Osteocyte (in vitro differentiated cells): ENCODE results near the gene RGS2. TPM values are rescaled to one million over a fixed set of nuclear protein-coding genes. Genes with fewer than 3 reads are reported as not detected.

Experiments used
- DNase-seq: peaks from one replicate; pipeline ENCODE4 v3.0.0; 2021; ENCODE audit warnings: mixed read lengths; ENCODE audit not compliant: unreplicated experiment; ENCODE audit errors: extremely low spot score
- H3K27ac Mint-ChIP-seq: one replicate; pipeline ENCODE4 v1.8.0; 2021; ENCODE audit warnings: mild to moderate bottlenecking, mixed read lengths; ENCODE audit not compliant: unreplicated experiment
- H3K27me3 Mint-ChIP-seq: one replicate; pipeline ENCODE4 v1.8.0; 2021; ENCODE audit warnings: mixed read lengths; ENCODE audit not compliant: unreplicated experiment
- H3K36me3 Mint-ChIP-seq: one replicate; pipeline ENCODE4 v1.8.0; 2021; ENCODE audit warnings: mixed read lengths; ENCODE audit not compliant: unreplicated experiment
- H3K4me1 Mint-ChIP-seq: one replicate; pipeline ENCODE4 v1.8.0; 2021; ENCODE audit warnings: mixed read lengths; ENCODE audit not compliant: unreplicated experiment
- H3K4me3 Mint-ChIP-seq: one replicate; pipeline ENCODE4 v1.8.0; 2021; ENCODE audit warnings: mild to moderate bottlenecking, moderate library complexity, mixed read lengths; ENCODE audit not compliant: unreplicated experiment
- H3K9me3 Mint-ChIP-seq: one replicate; pipeline ENCODE4 v1.8.0; 2021; ENCODE audit warnings: mixed read lengths; ENCODE audit not compliant: unreplicated experiment
- total RNA-seq: library from RNA; stranded (reverse); gene quantifications from 2 replicates; pipeline ENCODE4 v1.2.1, GENCODE V29; 2021
- TF ChIP-seq, protein P1 (sequence below): fragments of 200-600 bp; sonication (generic); IDR thresholded peaks from 2 replicates; pipeline ENCODE4 v1.5.0; 2021; ENCODE audit warnings: antibody characterized with exemption, mild to moderate bottlenecking, moderate library complexity

The RGS2 gene
- total RNA-seq, 1 donor from 2014 or later, result 7.6 TPM

- TF ChIP-seq, protein P1, sequence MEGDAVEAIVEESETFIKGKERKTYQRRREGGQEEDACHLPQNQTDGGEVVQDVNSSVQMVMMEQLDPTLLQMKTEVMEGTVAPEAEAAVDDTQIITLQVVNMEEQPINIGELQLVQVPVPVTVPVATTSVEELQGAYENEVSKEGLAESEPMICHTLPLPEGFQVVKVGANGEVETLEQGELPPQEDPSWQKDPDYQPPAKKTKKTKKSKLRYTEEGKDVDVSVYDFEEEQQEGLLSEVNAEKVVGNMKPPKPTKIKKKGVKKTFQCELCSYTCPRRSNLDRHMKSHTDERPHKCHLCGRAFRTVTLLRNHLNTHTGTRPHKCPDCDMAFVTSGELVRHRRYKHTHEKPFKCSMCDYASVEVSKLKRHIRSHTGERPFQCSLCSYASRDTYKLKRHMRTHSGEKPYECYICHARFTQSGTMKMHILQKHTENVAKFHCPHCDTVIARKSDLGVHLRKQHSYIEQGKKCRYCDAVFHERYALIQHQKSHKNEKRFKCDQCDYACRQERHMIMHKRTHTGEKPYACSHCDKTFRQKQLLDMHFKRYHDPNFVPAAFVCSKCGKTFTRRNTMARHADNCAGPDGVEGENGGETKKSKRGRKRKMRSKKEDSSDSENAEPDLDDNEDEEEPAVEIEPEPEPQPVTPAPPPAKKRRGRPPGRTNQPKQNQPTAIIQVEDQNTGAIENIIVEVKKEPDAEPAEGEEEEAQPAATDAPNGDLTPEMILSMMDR, result no peak
- Mint-ChIP-seq H3K27ac (no peak overlapping the region), H3K27me3 (no peaks in the 10 kb centered on the region), H3K4me1 (no peaks in the 10 kb centered on the region), H3K36me3 (no peaks in the 10 kb centered on the region), H3K4me3 (no peak overlapping the region), H3K9me3 (no peaks in the 10 kb centered on the region)
- DNase-seq, result no peak
Measured at GRCh38 chr1:192797891-192798290, 10.9 kb upstream of the RGS2 start.

- Mint-ChIP-seq H3K4me1 (peaks cover 3% of the 10 kb centered on the region), H3K9me3 (no peaks in the 10 kb centered on the region), H3K36me3 (no peaks in the 10 kb centered on the region), H3K4me3 (no peak overlapping the region), H3K27ac (no peak overlapping the region), H3K27me3 (no peaks in the 10 kb centered on the region)
- DNase-seq, result no peak
- TF ChIP-seq, protein P1, result no peak
Measured at GRCh38 chr1:192801451-192801850, 7.4 kb upstream of the RGS2 start.

DNA sequence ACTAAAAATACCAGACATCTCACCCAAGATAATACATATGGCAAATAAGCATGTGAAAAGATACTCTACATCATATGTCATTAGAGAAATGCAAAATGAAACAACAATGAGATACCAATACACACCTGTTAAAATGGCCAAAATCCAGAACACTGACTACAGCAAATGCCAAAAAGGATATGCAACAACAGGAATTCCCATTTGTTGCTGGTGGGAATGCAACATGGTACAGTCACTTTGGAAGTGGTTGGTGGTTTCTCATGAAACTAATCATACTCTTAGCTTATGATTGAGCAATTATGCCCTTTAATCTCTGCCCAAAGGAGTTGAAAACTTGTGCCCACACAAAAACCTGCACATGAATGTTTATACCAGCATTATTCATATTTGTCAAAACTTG lies 6.4 kb upstream of the RGS2 start:
- no peaks in the 10 kb centered on the region for H3K9me3 Mint-ChIP-seq
- H3K27ac Mint-ChIP-seq, result no peak overlapping the region
- no peaks in the 10 kb centered on the region for H3K27me3 Mint-ChIP-seq
- H3K4me3 Mint-ChIP-seq, result no peak overlapping the region
- H3K4me1 Mint-ChIP-seq, result peaks cover 9% of the 10 kb centered on the region
- no peak for DNase-seq
- TF ChIP-seq, protein P1, result no peak
- no peaks in the 10 kb centered on the region for H3K36me3 Mint-ChIP-seq

DNA sequence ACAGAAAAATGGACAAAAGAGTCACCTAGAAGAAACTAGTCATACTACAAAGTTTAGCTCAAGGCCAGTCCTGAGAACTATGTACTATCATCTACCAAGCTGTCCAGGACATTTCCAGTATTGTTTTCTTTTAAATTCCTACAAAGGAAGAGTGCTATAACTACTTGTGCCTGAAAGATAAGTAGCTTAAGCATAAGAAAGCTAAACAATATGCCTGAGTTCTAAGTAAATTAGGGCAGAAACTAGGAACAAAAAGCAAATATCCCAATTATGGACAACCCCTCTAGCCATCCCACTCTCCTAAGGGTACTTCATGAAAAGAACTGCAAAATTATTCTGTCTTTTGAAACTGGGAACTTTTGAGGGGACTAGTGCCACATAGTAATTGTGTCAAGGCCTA lies 5.3 kb upstream of the RGS2 start:
- no peak overlapping the region for H3K4me3 Mint-ChIP-seq
- no peaks in the 10 kb centered on the region for H3K27me3 Mint-ChIP-seq
- H3K27ac Mint-ChIP-seq, result no peak overlapping the region
- H3K4me1 Mint-ChIP-seq, result peaks cover 19% of the 10 kb centered on the region
- no peak for DNase-seq
- H3K9me3 Mint-ChIP-seq, result no peaks in the 10 kb centered on the region
- H3K36me3 Mint-ChIP-seq, result no peaks in the 10 kb centered on the region
- TF ChIP-seq, protein P1, result no peak

DNA sequence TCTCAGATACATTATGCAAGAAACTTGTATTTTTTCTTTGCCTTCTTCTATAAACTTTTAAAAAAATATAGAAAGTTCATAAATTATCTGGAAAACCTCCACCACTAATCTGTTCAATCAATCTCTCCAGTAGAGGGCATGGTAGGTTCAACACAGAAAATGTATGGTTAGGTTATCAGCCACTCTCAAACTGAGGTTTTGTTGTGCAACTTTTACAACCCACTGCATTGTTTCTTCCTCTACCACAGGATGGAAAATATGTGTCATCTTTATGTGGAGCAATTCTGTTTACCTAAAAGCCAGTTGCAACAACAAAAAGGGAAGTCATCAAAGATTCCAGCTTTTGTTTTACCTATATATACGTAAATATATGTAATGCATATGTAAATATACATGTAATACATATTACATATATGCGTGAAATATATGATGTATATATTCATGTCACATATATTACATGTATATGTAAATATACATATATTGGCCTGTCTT lies 3.0 kb upstream of the RGS2 start:
- no peak for DNase-seq
- TF ChIP-seq, protein P1, result peak; percentile 72

More for the DNA sequence above, 3.0 kb upstream of the RGS2 start:
- no peaks in the 10 kb centered on the region for H3K9me3 Mint-ChIP-seq
- no peaks in the 10 kb centered on the region for H3K27me3 Mint-ChIP-seq
- no peaks in the 10 kb centered on the region for H3K36me3 Mint-ChIP-seq
- peaks cover 37% of the 10 kb centered on the region for H3K4me1 Mint-ChIP-seq
- no peak overlapping the region for H3K27ac Mint-ChIP-seq
- no peak overlapping the region for H3K4me3 Mint-ChIP-seq
